H1 (cell line): Measurements from ENCODE around the gene CFAP97D1. TPM values are rescaled to one million over a fixed set of nuclear protein-coding genes. Genes with fewer than 3 reads are reported as not detected.

Source experiments
- CTCF ChIA-PET: fragments of 300-600 bp; sonication (Branson Sonifier 250); formaldehyde crosslinking; loops from one replicate; lab custom pipeline; 2021; ENCODE audit not compliant: partially characterized antibody; lab: Charles Lee
- POLR2A ChIA-PET: fragments of 300-600 bp; sonication (Branson Sonifier 250); formaldehyde crosslinking; loops from one replicate; lab custom pipeline; 2021; ENCODE audit warnings: inconsistent platforms; ENCODE audit not compliant: partially characterized antibody; lab: Charles Lee
- DNase-seq, 2 experiments: peaks; one replicate each; pipeline versions ENCODE4 v3.0.0 to v3.0.0-alpha.2; 2010 to 2022; ENCODE audit warnings: low spot score in 2 of 2, low read depth in 1 of 2, mixed read lengths in 1 of 2
- FAIRE-seq: peaks from 2 replicates; lab custom pipeline; 2011; peaks lifted over from hg19 to GRCh38; lab: Jason Lieb, UNC
- H2AFZ ChIP-seq: 2 replicates; pipeline ENCODE4 v1.8.1; 2012; ENCODE audit warnings: low read length, inconsistent platforms
- H2AK5ac ChIP-seq: 2 replicates; pipeline ENCODE4 v1.6.1; 2013; ENCODE audit warnings: low read depth, low read length
- H2BK120ac ChIP-seq: replicated peaks from 2 replicates; pipeline ENCODE3; 2013; ENCODE audit warnings: low read depth, low read length, inconsistent platforms
- H2BK12ac ChIP-seq: 2 replicates; pipeline ENCODE4 v1.6.1; 2013; ENCODE audit warnings: low read depth, low read length
- H2BK15ac ChIP-seq: 2 replicates; pipeline ENCODE4 v1.6.1; 2013; ENCODE audit warnings: low read length
- H2BK20ac ChIP-seq: 2 replicates; pipeline ENCODE4 v1.6.1; 2013; ENCODE audit warnings: low read length
- H2BK5ac ChIP-seq: 2 replicates; pipeline ENCODE4 v1.6.1; 2013; ENCODE audit warnings: low read depth, low read length
- H3K14ac ChIP-seq: 2 replicates; pipeline ENCODE4 v1.6.1; 2013; ENCODE audit warnings: inconsistent platforms; ENCODE audit not compliant: insufficient read length
- H3K18ac ChIP-seq: 2 replicates; pipeline ENCODE4 v1.6.1; 2013; ENCODE audit warnings: low read length; ENCODE audit errors: extremely low read depth
- H3K23ac ChIP-seq: 2 replicates; pipeline ENCODE4 v1.6.1; 2013; ENCODE audit warnings: inconsistent platforms; ENCODE audit not compliant: insufficient read length
- H3K23me2 ChIP-seq: 2 replicates; pipeline ENCODE4 v1.6.1; 2013; ENCODE audit warnings: low read depth, low read length
- H3K27ac ChIP-seq: 2 replicates; pipeline ENCODE4 v1.6.1; 2011; ENCODE audit warnings: low read depth, low read length, inconsistent platforms
- H3K27me3 ChIP-seq, 4 experiments: replicated peaks in 1 of 4; 1 replicate in 1 of 4; 2 replicates in 3 of 4; pipeline versions ENCODE4 v1.6.1 to v1.8.1; 2011 to 2013; ENCODE audit warnings: low read length in 3 of 4, mild to moderate bottlenecking in 3 of 4, inconsistent platforms in 2 of 4, mixed read lengths in 2 of 4, moderate library complexity in 1 of 4; ENCODE audit not compliant: control insufficient read depth in 3 of 4, insufficient read depth in 3 of 4; ENCODE audit errors: extremely low read depth in 1 of 4
- H3K36me3 ChIP-seq, 4 experiments: 2 replicates each; pipeline versions ENCODE4 v1.6.1 to v1.8.1; 2011 to 2013; ENCODE audit warnings: mild to moderate bottlenecking in 4 of 4, low read length in 3 of 4, moderate library complexity in 2 of 4, control low read depth in 1 of 4, inconsistent platforms in 1 of 4; ENCODE audit not compliant: insufficient read depth in 4 of 4, control insufficient read depth in 2 of 4
- H3K4ac ChIP-seq: replicated peaks from 2 replicates; pipeline ENCODE3; 2013; ENCODE audit warnings: low read length, low read depth, mixed read lengths, inconsistent platforms; ENCODE audit not compliant: insufficient read length
- H3K4me1 ChIP-seq, 4 experiments: replicated peaks in 1 of 4; 1 replicate in 1 of 4; 2 replicates in 3 of 4; pipeline versions ENCODE4 v1.6.1 to v1.8.1; 2011 to 2013; ENCODE audit warnings: low read length in 3 of 4, inconsistent platforms in 2 of 4, mixed read lengths in 1 of 4; ENCODE audit not compliant: insufficient read depth in 4 of 4, control insufficient read depth in 3 of 4
- H3K4me2 ChIP-seq, 2 experiments: 2 replicates each; pipeline versions ENCODE4 v1.6.1 to v1.8.1; 2011 to 2013; ENCODE audit warnings: low read depth in 2 of 2, low read length in 2 of 2, control low read depth in 1 of 2, inconsistent platforms in 1 of 2, mild to moderate bottlenecking in 1 of 2; ENCODE audit not compliant: insufficient read depth in 1 of 2
- H3K4me3 ChIP-seq, 4 experiments: fragments of 200-600, 300-600 bp in 1 of 4; sonication (generic), shearing (Covaris generic), sonication (Bioruptor Twin) in 1 of 4; 2 replicates each; pipeline versions ENCODE4 v1.5.1 to v1.8.1; 2011 to 2016; ENCODE audit warnings: low read length in 4 of 4, low read depth in 3 of 4, control low read depth in 2 of 4, inconsistent platforms in 2 of 4, mild to moderate bottlenecking in 2 of 4, mixed read lengths in 1 of 4, moderate library complexity in 1 of 4; ENCODE audit not compliant: insufficient read depth in 2 of 4; ENCODE audit errors: extremely low read depth in 1 of 4
- H3K56ac ChIP-seq: replicated peaks from 2 replicates; pipeline ENCODE3; 2013; ENCODE audit warnings: low read depth, mild to moderate bottlenecking, mixed read lengths, low read length, inconsistent platforms; ENCODE audit not compliant: insufficient read length
- H3K79me1 ChIP-seq: 2 replicates; pipeline ENCODE4 v1.6.1; 2013; ENCODE audit warnings: low read depth, low read length, control low read depth
- H3K79me2 ChIP-seq, 2 experiments: 2 replicates each; pipeline versions ENCODE4 v1.6.1 to v1.8.1; 2012 to 2013; ENCODE audit warnings: low read length in 2 of 2, mild to moderate bottlenecking in 2 of 2, inconsistent platforms in 1 of 2; ENCODE audit not compliant: insufficient read depth in 2 of 2, control insufficient read depth in 1 of 2
- H3K9ac ChIP-seq, 4 experiments: replicated peaks in 1 of 4; 1 replicate in 1 of 4; 2 replicates in 3 of 4; pipeline versions ENCODE4 v1.6.1 to v1.8.1; 2011 to 2013; ENCODE audit warnings: low read depth in 3 of 4, low read length in 3 of 4, control low read depth in 2 of 4, mild to moderate bottlenecking in 2 of 4, moderate library complexity in 2 of 4, inconsistent platforms in 1 of 4; ENCODE audit errors: extremely low read depth in 1 of 4
- H3K9me3 ChIP-seq, 2 experiments: 2 replicates each; pipeline versions ENCODE4 v1.6.1 to v1.8.1; 2012 to 2013; ENCODE audit warnings: mild to moderate bottlenecking in 2 of 2, moderate library complexity in 2 of 2, control low read depth in 1 of 2, inconsistent platforms in 1 of 2, low read depth in 1 of 2, low read length in 1 of 2, mixed read lengths in 1 of 2; ENCODE audit not compliant: insufficient read depth in 2 of 2
- H4K20me1 ChIP-seq, 2 experiments: replicated peaks in 1 of 2; 2 replicates each; pipeline versions ENCODE3 to v1.8.1; 2011 to 2013; ENCODE audit warnings: inconsistent platforms in 2 of 2, low read length in 2 of 2, mild to moderate bottlenecking in 1 of 2; ENCODE audit not compliant: insufficient read depth in 2 of 2, control insufficient read depth in 1 of 2
- H4K5ac ChIP-seq: 2 replicates; pipeline ENCODE4 v1.6.1; 2013; ENCODE audit warnings: low read length, low read depth, mixed read lengths, inconsistent platforms; ENCODE audit not compliant: insufficient read length
- H4K8ac ChIP-seq: 2 replicates; pipeline ENCODE4 v1.8.0; 2013; ENCODE audit warnings: mild to moderate bottlenecking, moderate library complexity, low read length, inconsistent platforms; ENCODE audit not compliant: insufficient read depth; ENCODE audit errors: extremely low read depth
- H4K91ac ChIP-seq: replicated peaks from 2 replicates; pipeline ENCODE3; 2013; ENCODE audit warnings: low read length, mixed read lengths, inconsistent platforms; ENCODE audit not compliant: insufficient read length
- WGBS, 2 experiments: shearing (Covaris generic) in 1 of 2; methylation state at CpG; one replicate each; pipeline versions ENCODE4 v1.1.6 to v1.1.7; 2013 to 2015; ENCODE audit warnings: low lambda C conversion rate in 2 of 2, mixed read lengths in 2 of 2, inconsistent platforms in 1 of 2, low coverage in 1 of 2, missing lambda C conversion rate in 1 of 2; ENCODE audit not compliant: insufficient replicate concordance in 2 of 2, insufficient coverage in 1 of 2, insufficient read length in 1 of 2; ENCODE audit errors: extremely low coverage in 1 of 2, missing lambda C conversion rate in 1 of 2; 5-methylcytosine and 5-hydroxymethylcytosine counted together
- polyA plus RNA-seq, 7 experiments: library from polyadenylated mRNA; depleted of rRNA in 3 of 7; stranded (reverse) in 5 of 7; unstranded in 2 of 7; fragments of >200 nt in 5 of 7; fragments of 200-250 nt in 2 of 7; gene quantifications; 1 replicate in 5 of 7; 2 replicates in 1 of 7; 4 replicates in 1 of 7; pipeline versions ENCODE4 v1.2.1 to v1.2.3, GENCODE V29; 2011 to 2013; ENCODE audit warnings: missing spikeins in 2 of 7, mixed read lengths in 2 of 7
- total RNA-seq: library from RNA; stranded (reverse); fragmentation: NEBNext Ultra II Directional; extraction: Animal tissue kit (Norgen Biotek cat#: 25700); gene quantifications from 2 replicates; pipeline ENCODE4 v1.2.1, GENCODE V29; 2021

CFAP97D1 gene
- total and polyA plus RNA-seq, 2 of the 8 experiments (the other 6 are each of a cell fraction or from before 2014, with no cell fraction given) = 0.02 to 0.07 TPM

- Histone ChIP-seq H3K23ac (no peak overlapping the region), H3K27ac (no peak overlapping the region), H3K9me3 (peaks cover 5 to 11% of the 10 kb centered on the region in 2 experiments; a peak in 3 of 4 replicates), H3K36me3 (peaks cover 0 to 2% (median 0%) of the 10 kb centered on the region in 4 experiments; a peak in 1 of 8 replicates), H3K27me3 (no peaks in the 10 kb centered on the region), H4K5ac (no peak overlapping the region), H3K56ac (no peak overlapping the region), H4K8ac (no peak overlapping the region), H2BK15ac (no peak overlapping the region), H3K14ac (no peak overlapping the region), H3K9ac (no peak overlapping the region), H4K91ac (no peak overlapping the region), H4K20me1 (no peaks in the 10 kb centered on the region), H3K4me1 (peaks cover 0 to 10% (median 7%) of the 10 kb centered on the region in 4 experiments; a peak in 5 of 7 replicates), H2BK12ac (no peak overlapping the region), H2AK5ac (no peak overlapping the region), H3K4ac (no peak overlapping the region), H3K4me3 (no peak overlapping the region), H2AFZ (no peak overlapping the region), H3K4me2 (no peak overlapping the region), H3K23me2 (no peaks in the 10 kb centered on the region), H2BK20ac (no peak overlapping the region), H3K79me1 (no peaks in the 10 kb centered on the region), H3K18ac (no peak overlapping the region), H3K79me2 (no peaks in the 10 kb centered on the region), H2BK120ac (no peak overlapping the region), H2BK5ac (no peak overlapping the region)
- CTCF ChIA-PET = interaction anchor here (0.7 to 2.4 kb wide), 3 partner anchors 9 to 82 kb away, joined by 4 to 6 read pairs (median 4); no protein-coding TSS in a partner anchor
- DNase-seq = no peak
- no peak for FAIRE-seq
- WGBS, 2 experiments = 80% methylated on average over 2 of the region's 2 CpGs; no CpG with 5 or more reads in 1 of the 2 experiments
- POLR2A ChIA-PET = interaction anchor here (0.6 to 1.0 kb wide), 2 partner anchors 12 to 165 kb away, joined by 3 to 4 read pairs; no protein-coding TSS in a partner anchor
Observed at GRCh38 chr17:43799047-43799446, 18.8 kb downstream of the CFAP97D1 start.
